Urinary bladder (tissue), 4 donors: ENCODE measurements around the gene MRPL53. TPM values are rescaled to one million over a fixed set of nuclear protein-coding genes. Genes with fewer than 3 reads are reported as not detected.

Source experiments
- DNase-seq: peaks from one replicate; pipeline ENCODE4 v3.0.0-alpha.2; 2015; ENCODE audit errors: extremely low spot score
- H3K27ac ChIP-seq: one replicate; pipeline ENCODE4 v1.5.1; 2013; ENCODE audit warnings: low read depth, mild to moderate bottlenecking, moderate library complexity
- H3K36me3 ChIP-seq: one replicate; pipeline ENCODE4 v1.6.1; 2013; ENCODE audit warnings: mild to moderate bottlenecking, moderate library complexity; ENCODE audit not compliant: insufficient read depth
- H3K4me1 ChIP-seq: one replicate; pipeline ENCODE4 v1.6.1; 2013; ENCODE audit warnings: mild to moderate bottlenecking, moderate library complexity; ENCODE audit not compliant: insufficient read depth
- H3K4me3 ChIP-seq: one replicate; pipeline ENCODE4 v1.5.1; 2013; ENCODE audit warnings: low read depth, low read length
- WGBS: extraction: QIAGEN DNeasy Blood & Tissue Kit; methylation state at CpG from one replicate; pipeline ENCODE4 v1.1.7; 2013; 5-methylcytosine and 5-hydroxymethylcytosine counted together
- polyA plus RNA-seq: library from polyadenylated mRNA; stranded (reverse); fragments of 200-250 nt; gene quantifications from one replicate; pipeline ENCODE4 v1.2.3, GENCODE V29; 2013
- total RNA-seq: library from RNA; depleted of rRNA; stranded (reverse); fragments of >200 nt; gene quantifications from one replicate; pipeline ENCODE4 v1.2.3, GENCODE V29; 2014
- donor health status: healthy with polysubstance abuse.
- donor health status: healthy.

Gene MRPL53
- total and polyA plus RNA-seq, 2 donors = 14.0 to 75.2 TPM

DNA sequence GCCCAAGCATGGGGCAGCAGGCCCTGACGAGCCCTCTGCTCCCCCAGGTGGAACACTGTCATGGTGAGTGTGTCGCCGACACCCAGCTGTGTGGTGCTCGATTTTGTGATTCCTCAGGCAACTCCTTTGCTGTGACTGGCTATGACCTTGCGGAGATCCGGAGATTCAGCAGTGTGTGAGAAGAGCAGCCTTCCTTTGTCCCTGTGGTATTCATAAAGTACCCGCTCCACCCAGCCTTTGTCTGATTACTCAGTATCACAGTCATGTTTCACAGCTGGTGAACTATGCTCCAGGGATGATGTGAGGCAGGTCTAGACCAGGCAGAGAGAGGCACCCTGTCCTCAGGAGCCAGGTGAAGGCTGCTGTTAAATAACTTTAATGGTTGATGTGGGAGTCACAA lies 47.0 kb downstream of the MRPL53 start:
- H3K27ac ChIP-seq = no peak overlapping the region
- DNase-seq = no peak
- no peaks in the 10 kb centered on the region for H3K4me1 ChIP-seq
- H3K36me3 ChIP-seq = no peaks in the 10 kb centered on the region
- H3K4me3 ChIP-seq = no peak overlapping the region
- 81% methylated on average over 7 of the region's 7 CpGs for WGBS

DNA sequence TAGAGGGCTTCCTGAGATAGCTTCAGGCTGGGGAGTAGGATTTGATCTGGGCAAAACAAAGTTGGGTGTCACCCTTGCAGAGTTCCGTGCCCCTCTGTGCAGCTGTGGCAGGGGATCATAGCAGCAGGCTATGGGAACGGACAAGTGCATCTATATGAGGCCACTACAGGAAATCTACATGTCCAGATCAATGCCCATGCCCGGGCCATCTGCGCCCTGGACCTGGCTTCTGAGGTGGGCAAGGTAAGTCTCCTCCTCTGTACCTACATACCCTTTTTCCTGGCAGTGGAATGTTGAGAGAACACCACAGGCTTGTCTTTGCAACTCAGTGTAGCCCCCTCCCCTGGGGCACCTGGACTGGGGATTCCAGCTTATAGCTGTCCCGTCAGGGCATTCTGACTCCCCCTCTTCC lies 47.5 kb downstream of the MRPL53 start:
- H3K27ac ChIP-seq = no peak overlapping the region
- WGBS = 82% methylated on average over 5 of the region's 5 CpGs
- DNase-seq = no peak
- no peaks in the 10 kb centered on the region for H3K4me1 ChIP-seq
- no peaks in the 10 kb centered on the region for H3K36me3 ChIP-seq
- H3K4me3 ChIP-seq = no peak overlapping the region

DNA sequence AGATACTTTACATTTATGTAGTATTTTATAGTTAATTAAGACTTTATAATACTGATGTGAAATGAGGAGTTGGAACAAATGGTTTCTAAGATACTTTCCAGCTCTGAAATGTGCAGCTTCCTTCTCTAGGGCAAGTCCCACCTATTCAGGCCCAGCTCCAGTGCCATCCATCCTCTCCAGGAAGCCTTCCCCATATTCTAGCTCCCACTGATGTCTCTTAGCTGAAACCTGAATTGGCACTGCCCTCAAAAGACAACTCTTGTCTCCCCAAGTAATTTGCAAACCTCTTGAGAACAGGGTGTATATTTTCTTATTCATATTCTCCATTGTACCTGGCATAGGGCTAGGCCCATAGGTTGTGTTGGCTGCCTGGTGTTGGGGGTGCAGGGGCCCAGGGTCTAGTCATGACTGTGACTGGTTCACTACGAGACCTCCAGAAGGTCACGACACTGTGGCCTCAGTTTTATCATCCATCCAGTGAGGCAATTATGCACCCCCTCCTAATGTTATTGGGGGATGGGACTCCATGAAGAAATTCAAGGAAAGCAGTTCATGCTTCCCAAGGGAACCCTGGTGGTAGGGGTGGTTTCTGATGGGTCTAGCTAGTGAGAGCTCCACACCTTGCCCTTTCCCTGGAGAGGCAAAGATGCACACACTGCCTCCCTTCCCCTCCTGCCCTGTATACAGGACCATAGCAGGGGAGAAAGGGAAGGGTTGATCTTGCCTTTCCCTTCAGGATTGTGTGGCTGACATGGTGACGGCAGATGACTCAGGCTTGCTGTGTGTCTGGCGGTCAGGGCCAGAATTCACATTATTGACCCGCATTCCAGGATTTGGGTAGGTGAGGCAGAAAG lies 48.1 kb downstream of the MRPL53 start:
- Histone ChIP-seq H3K36me3 (no peaks in the 10 kb centered on the region), H3K27ac (no peak overlapping the region), H3K4me1 (no peaks in the 10 kb centered on the region), H3K4me3 (no peak overlapping the region)
- DNase-seq = no peak
- 75% methylated on average over 5 of the region's 5 CpGs for WGBS

DNA sequence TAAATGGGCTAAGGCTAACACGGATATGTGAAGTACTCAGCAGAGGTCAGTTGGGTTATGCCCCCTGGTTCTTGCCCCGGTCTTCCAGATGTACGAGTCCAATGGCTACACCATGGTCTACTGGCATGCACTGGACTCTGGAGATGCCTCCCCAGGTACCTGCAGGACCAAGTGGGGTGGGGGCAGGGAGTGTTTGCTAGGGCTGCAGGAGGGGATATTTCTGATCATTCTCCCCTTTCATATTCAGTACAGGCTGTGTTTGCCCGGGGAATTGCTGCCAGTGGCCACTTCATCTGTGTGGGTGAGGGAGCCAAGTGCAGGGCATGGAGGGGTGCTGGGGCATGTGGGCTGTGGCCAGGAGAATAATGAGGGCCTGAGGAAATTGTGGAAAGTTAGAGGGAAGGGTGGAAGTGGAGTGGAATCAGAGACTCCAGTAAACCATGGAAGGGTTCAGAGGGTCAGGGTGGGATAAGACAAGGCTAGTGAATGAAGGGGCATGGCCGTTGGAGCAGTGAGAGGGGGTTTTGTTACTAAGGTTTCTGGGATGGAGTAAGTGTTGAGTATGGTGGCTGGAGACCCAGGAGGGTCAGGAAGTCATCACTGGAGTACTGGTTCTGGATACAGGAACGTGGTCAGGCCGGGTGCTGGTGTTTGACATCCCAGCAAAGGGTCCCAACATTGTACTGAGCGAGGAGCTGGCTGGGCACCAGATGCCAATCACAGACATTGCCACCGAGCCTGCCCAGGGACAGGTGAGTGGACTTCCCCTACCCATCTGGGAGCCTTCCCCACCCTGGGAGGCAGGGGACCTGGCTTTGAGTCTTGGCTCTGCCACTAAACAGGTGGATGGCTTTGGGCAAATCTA lies 49.0 kb downstream of the MRPL53 start:
- Histone ChIP-seq H3K27ac (no peak overlapping the region), H3K4me3 (no peak overlapping the region), H3K4me1 (no peaks in the 10 kb centered on the region), H3K36me3 (no peaks in the 10 kb centered on the region)
- no peak for DNase-seq
- WGBS = 79% methylated on average over 9 of the region's 9 CpGs

Other genes with a start within 250 kb of the MRPL53 start
- 3.8 TPM for gene SLC4A5, start 129.3 kb downstream of the MRPL53 start, total RNA-seq
- 0.92 TPM for gene SLC4A5, start 129.3 kb downstream of the MRPL53 start, polyA plus RNA-seq
- 62.1 TPM for gene DCTN1, start 92.4 kb downstream of the MRPL53 start, total RNA-seq
- 118 TPM for gene DCTN1, start 92.4 kb downstream of the MRPL53 start, polyA plus RNA-seq
- 0.74 TPM for gene C2orf81, start 51.1 kb downstream of the MRPL53 start, total RNA-seq
- 4.9 TPM for gene C2orf81, start 51.1 kb downstream of the MRPL53 start, polyA plus RNA-seq
- 7.8 TPM for gene WDR54, start 51.0 kb downstream of the MRPL53 start, total RNA-seq
- gene WDR54, start 51.0 kb downstream of the MRPL53 start, polyA plus RNA-seq = 21.5 TPM
- 18.0 TPM for gene RTKN, start 30.7 kb downstream of the MRPL53 start, total RNA-seq
- 14.2 TPM for gene RTKN, start 30.7 kb downstream of the MRPL53 start, polyA plus RNA-seq
- 13.5 TPM for gene INO80B, start 17.6 kb downstream of the MRPL53 start, total RNA-seq
- gene INO80B, start 17.6 kb downstream of the MRPL53 start, polyA plus RNA-seq = 35.2 TPM
- gene WBP1, start 14.2 kb downstream of the MRPL53 start, total RNA-seq = 23.1 TPM
- 99.3 TPM for gene WBP1, start 14.2 kb downstream of the MRPL53 start, polyA plus RNA-seq
- gene MOGS, start 7.3 kb downstream of the MRPL53 start, total RNA-seq = 28.4 TPM
- gene MOGS, start 7.3 kb downstream of the MRPL53 start, polyA plus RNA-seq = 27.2 TPM
- gene CCDC142, start 10.3 kb upstream of the MRPL53 start, total RNA-seq = 28.2 TPM
- gene CCDC142, start 10.3 kb upstream of the MRPL53 start, polyA plus RNA-seq = 7.0 TPM
- gene TTC31, start 10.4 kb upstream of the MRPL53 start, total RNA-seq = 10.8 TPM
- 20.9 TPM for gene TTC31, start 10.4 kb upstream of the MRPL53 start, polyA plus RNA-seq
- gene LBX2, start 26.9 kb upstream of the MRPL53 start, total RNA-seq = 0.95 TPM
- gene LBX2, start 26.9 kb upstream of the MRPL53 start, polyA plus RNA-seq = 0.95 TPM
- gene PCGF1, start 35.0 kb upstream of the MRPL53 start, total RNA-seq = 21.7 TPM
- 19.2 TPM for gene PCGF1, start 35.0 kb upstream of the MRPL53 start, polyA plus RNA-seq
- 0.63 TPM for gene TLX2, start 41.8 kb upstream of the MRPL53 start, total RNA-seq
- gene TLX2, start 41.8 kb upstream of the MRPL53 start, polyA plus RNA-seq = 0.51 TPM
- 0.37 TPM for gene DQX1, start 53.6 kb upstream of the MRPL53 start, total RNA-seq
- 0.27 TPM for gene DQX1, start 53.6 kb upstream of the MRPL53 start, polyA plus RNA-seq
- gene AUP1, start 57.0 kb upstream of the MRPL53 start, total RNA-seq = 57.7 TPM
- gene AUP1, start 57.0 kb upstream of the MRPL53 start, polyA plus RNA-seq = 112 TPM
- gene HTRA2, start 57.3 kb upstream of the MRPL53 start, total RNA-seq = 25.1 TPM
- 37.3 TPM for gene HTRA2, start 57.3 kb upstream of the MRPL53 start, polyA plus RNA-seq
- 14.6 TPM for gene LOXL3, start 81.3 kb upstream of the MRPL53 start, total RNA-seq
- 8.6 TPM for gene LOXL3, start 81.3 kb upstream of the MRPL53 start, polyA plus RNA-seq
- gene DOK1, start 82.0 kb upstream of the MRPL53 start, total RNA-seq = 6.0 TPM
- gene DOK1, start 82.0 kb upstream of the MRPL53 start, polyA plus RNA-seq = 18.7 TPM
- gene M1AP, start 175.7 kb upstream of the MRPL53 start, total RNA-seq = 0.21 TPM
- 0.15 TPM for gene M1AP, start 175.7 kb upstream of the MRPL53 start, polyA plus RNA-seq
- gene SEMA4F, start 181.6 kb upstream of the MRPL53 start, total RNA-seq = 2.2 TPM
- 5.0 TPM for gene SEMA4F, start 181.6 kb upstream of the MRPL53 start, polyA plus RNA-seq